RPMI8226 (cell line): ENCODE results near the gene GPD2.
A peak's percentile ranks its signal among the peaks of the same experiment; 100 is the strongest.

Experiments
- DNase-seq: peaks from one replicate; pipeline ENCODE4 v3.0.0-alpha.2; 2015

The GPD2 gene

GRCh38 chr2:156536534-156536933, 100.4 kb downstream of the GPD2 start:
- peak; percentile 5 for DNase-seq

GRCh38 chr2:156537141-156537540, 101.0 kb downstream of the GPD2 start:
- DNase-seq = no peak

- DNase-seq = no peak
Observed at GRCh38 chr2:156538083-156538504, 101.9 kb downstream of the GPD2 start.

- no peak for DNase-seq
Observed at GRCh38 chr2:156539086-156539860, 103.1 kb downstream of the GPD2 start.

- no peak for DNase-seq
Observed at GRCh38 chr2:156540706-156541105, 104.5 kb downstream of the GPD2 start.

GRCh38 chr2:156541229-156541628, 105.0 kb downstream of the GPD2 start:
- no peak for DNase-seq

- DNase-seq = no peak
Observed at GRCh38 chr2:156541706-156542105, 105.5 kb downstream of the GPD2 start.

GRCh38 chr2:156548413-156548812, 112.2 kb downstream of the GPD2 start:
- DNase-seq = no peak

- DNase-seq = no peak
Observed at GRCh38 chr2:156553714-156554442, 117.7 kb downstream of the GPD2 start.

GRCh38 chr2:156561326-156561725, 125.1 kb downstream of the GPD2 start:
- no peak for DNase-seq

GRCh38 chr2:156562124-156562523, 125.9 kb downstream of the GPD2 start:
- no peak for DNase-seq

GRCh38 chr2:156563994-156564753, 128.0 kb downstream of the GPD2 start:
- DNase-seq = no peak

GRCh38 chr2:156565066-156565710, 129.0 kb downstream of the GPD2 start:
- DNase-seq = no peak

- no peak for DNase-seq
Observed at GRCh38 chr2:156573710-156574109, 137.5 kb downstream of the GPD2 start.

- no peak for DNase-seq
Observed at GRCh38 chr2:156574112-156574511, 137.9 kb downstream of the GPD2 start.

GRCh38 chr2:156576005-156576404, 139.8 kb downstream of the GPD2 start:
- no peak for DNase-seq

- no peak for DNase-seq
Observed at GRCh38 chr2:156580501-156580900, 144.3 kb downstream of the GPD2 start.

- DNase-seq = no peak
Observed at GRCh38 chr2:156581280-156581679, 145.1 kb downstream of the GPD2 start.

- DNase-seq = no peak
Observed at GRCh38 chr2:156585457-156585856, 149.3 kb downstream of the GPD2 start.

- DNase-seq = no peak
Observed at GRCh38 chr2:156586621-156587020, 150.4 kb downstream of the GPD2 start.

- peak; percentile 49 for DNase-seq
Observed at GRCh38 chr2:156589381-156590079, 153.4 kb downstream of the GPD2 start.

- no peak for DNase-seq
Observed at GRCh38 chr2:156590085-156590739, 154.0 kb downstream of the GPD2 start.
